Lung (tissue), 12 donors: Measurements from ENCODE around the gene ZKSCAN8. TPM values are rescaled to one million over a fixed set of nuclear protein-coding genes. Genes with fewer than 3 reads are reported as not detected.

Experiments
- ATAC-seq: fragments of 200-7000 bp; cut with Tn5 transposase; one replicate; pipeline ENCODE4 v1.9.1; 2020; ENCODE audit warnings: moderate number of reproducible peaks; ENCODE audit not compliant: insufficient read depth, low FRiP score
- DNase-seq, 3 donors: peaks; one replicate each; pipeline ENCODE4 v3.0.0-alpha.2; 2013 to 2017
- H3K27ac ChIP-seq, 2 donors: one replicate each; pipeline ENCODE4 v1.5.1; 2013; ENCODE audit warnings: mild to moderate bottlenecking in 2 of 2, moderate library complexity in 2 of 2, control low read depth in 1 of 2, inconsistent platforms in 1 of 2, low read depth in 1 of 2, low read length in 1 of 2
- H3K27me3 ChIP-seq, 3 donors: one replicate each; pipeline ENCODE4 v1.5.1; 2013; ENCODE audit warnings: low read length in 2 of 3; ENCODE audit not compliant: control insufficient read depth in 3 of 3, insufficient read depth in 3 of 3
- H3K36me3 ChIP-seq, 4 donors: one replicate each; pipeline ENCODE4 v1.5.1; 2013; ENCODE audit warnings: low read length in 4 of 4, mild to moderate bottlenecking in 1 of 4, moderate library complexity in 1 of 4; ENCODE audit not compliant: control insufficient read depth in 4 of 4, insufficient read depth in 4 of 4
- H3K4me1 ChIP-seq, 5 donors: one replicate each; pipeline ENCODE4 v1.5.1; 2013; ENCODE audit warnings: low read length in 5 of 5, mild to moderate bottlenecking in 2 of 5, moderate library complexity in 1 of 5; ENCODE audit not compliant: control insufficient read depth in 5 of 5, insufficient read depth in 5 of 5
- H3K4me3 ChIP-seq: one replicate; pipeline ENCODE4 v1.5.1; 2013; ENCODE audit warnings: mild to moderate bottlenecking, control low read depth, moderate library complexity
- H3K9ac ChIP-seq, 2 donors: one replicate each; pipeline ENCODE4 v1.5.1; 2013; ENCODE audit warnings: low read length in 2 of 2, control low read depth in 1 of 2; ENCODE audit not compliant: insufficient read depth in 1 of 2
- H3K9me3 ChIP-seq, 4 donors: one replicate each; pipeline ENCODE4 v1.5.1; 2013; ENCODE audit warnings: low read length in 3 of 4, mild to moderate bottlenecking in 1 of 4, moderate library complexity in 1 of 4; ENCODE audit not compliant: control insufficient read depth in 4 of 4, insufficient read depth in 3 of 4
- CTCF ChIP-seq: IDR thresholded peaks from 2 replicates; pipeline ENCODE4 v1.5.1; 2012; ENCODE audit warnings: mild to moderate bottlenecking; ENCODE audit errors: control extremely low read depth, extremely low read depth
- WGBS, 2 donors: extraction: QIAGEN DNeasy Blood & Tissue Kit; methylation state at CpG; one replicate each; pipeline ENCODE4 v1.1.7; 2013; 5-methylcytosine and 5-hydroxymethylcytosine counted together
- polyA plus RNA-seq, 2 donors: library from polyadenylated mRNA; stranded (reverse); fragments of 200-250 nt; gene quantifications; one replicate each; pipeline ENCODE4 v1.2.1, GENCODE V29; 2013
- total RNA-seq, 2 donors: library from RNA; depleted of rRNA in 1 of 2; stranded (reverse); fragments of >200 nt in 1 of 2; gene quantifications; one replicate each; pipeline ENCODE4 v1.2.1, GENCODE V29; 2014 to 2021
- donor health status: control.
- donor health status: control.
- donor health status: Bipolar disorder and iron deficiency.
- donor health status: healthy.
- donor health status: DM: yes; HTN: yes; CAD: no.

The ZKSCAN8 gene
- total and polyA plus RNA-seq, 4 donors: 3.8 to 40.5 (median 8.8) TPM

DNA sequence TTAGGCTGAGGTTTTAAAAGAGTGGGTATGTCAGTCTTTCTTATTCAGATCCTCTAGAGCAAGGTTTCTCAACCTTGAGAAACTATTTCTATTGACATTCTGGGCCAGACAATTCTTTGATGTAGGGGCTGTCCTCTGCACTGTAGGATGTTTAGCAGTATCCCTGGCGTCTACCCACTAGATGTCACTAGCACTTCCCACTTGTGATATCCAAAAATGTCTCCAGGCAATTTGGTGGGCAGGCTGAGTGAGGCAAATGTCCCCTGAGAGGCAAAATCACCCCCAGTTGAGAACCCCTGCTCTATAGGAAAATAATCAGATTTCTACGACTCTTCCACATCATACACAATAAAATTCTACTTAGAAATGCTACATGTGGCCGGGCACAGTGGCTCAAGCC is 7.7 kb upstream of the ZKSCAN8 start:
- no peak for ATAC-seq
- peak; percentile 26 to 55 (median 51) for DNase-seq
- peaks cover 0 to 20% (median 9%) of the 10 kb centered on the region in 5 donors for H3K4me1 ChIP-seq
- H3K9me3 ChIP-seq: no peaks in the 10 kb centered on the region
- no peak for TF ChIP-seq CTCF
- no peak overlapping the region for H3K27ac ChIP-seq
- H3K36me3 ChIP-seq: peaks cover 0 to 8% (median 4%) of the 10 kb centered on the region in 4 donors
- WGBS, 2 donors: 57 to 60% methylated on average over 3 of the region's 3 CpGs
- no peaks in the 10 kb centered on the region for H3K27me3 ChIP-seq
- no peak overlapping the region for H3K4me3 ChIP-seq
- no peak overlapping the region for H3K9ac ChIP-seq

DNA sequence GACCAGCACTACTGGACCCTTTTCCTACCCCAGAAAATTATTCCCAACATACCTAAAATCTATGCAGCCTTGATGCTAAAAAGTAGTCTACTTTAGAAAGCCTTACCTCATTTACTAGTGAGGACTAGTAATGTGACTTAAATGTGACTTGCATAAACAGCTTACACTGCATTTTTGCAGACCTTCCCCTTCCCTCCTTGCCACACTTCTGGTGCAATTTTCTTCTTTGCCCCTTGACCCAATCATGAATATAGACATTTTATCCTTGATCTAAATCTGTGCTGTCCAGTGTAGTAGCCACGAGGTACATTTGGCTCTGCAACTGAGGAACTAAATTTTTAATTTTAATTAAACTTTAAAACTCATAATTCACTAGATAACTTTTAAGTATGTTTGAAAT is 7.0 kb upstream of the ZKSCAN8 start:
- no peaks in the 10 kb centered on the region for H3K27me3 ChIP-seq
- 50 to 59% methylated on average over 1 of the region's 1 CpG for WGBS, 2 donors
- no peak overlapping the region for H3K4me3 ChIP-seq
- no peak overlapping the region for H3K9ac ChIP-seq
- H3K4me1 ChIP-seq: peaks cover 0 to 20% (median 9%) of the 10 kb centered on the region in 5 donors
- H3K27ac ChIP-seq: no peak overlapping the region
- no peaks in the 10 kb centered on the region for H3K9me3 ChIP-seq
- DNase-seq: no peak
- no peak for TF ChIP-seq CTCF
- ATAC-seq: no peak
- peaks cover 0 to 4% (median 2%) of the 10 kb centered on the region in 4 donors for H3K36me3 ChIP-seq

DNA sequence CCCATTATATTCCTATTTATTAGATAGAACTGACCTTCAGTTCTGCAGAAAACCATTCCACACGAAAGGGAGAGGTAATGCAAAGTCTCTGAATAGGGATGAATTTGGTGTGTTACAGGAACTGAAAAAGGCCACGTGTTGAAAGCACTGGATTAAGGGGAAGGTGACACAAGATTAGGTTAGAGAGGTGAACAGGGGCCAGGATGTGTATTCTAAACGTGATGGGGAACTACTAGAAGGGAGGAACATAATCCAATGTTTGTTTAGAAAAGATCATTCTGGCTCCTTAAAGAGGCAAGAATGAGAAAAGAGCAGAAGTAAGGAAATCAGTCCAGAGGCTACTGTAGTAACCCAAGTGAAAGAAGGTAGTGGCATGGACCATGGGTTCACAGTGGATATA is 6.3 kb upstream of the ZKSCAN8 start:
- peaks cover 0 to 20% (median 9%) of the 10 kb centered on the region in 5 donors for H3K4me1 ChIP-seq
- DNase-seq (peak in 1 of 3 donors; percentile 11), ATAC-seq (no peak)
- peak overlapping the region in 1 of 2 donors; percentile 99 for H3K9ac ChIP-seq
- no peaks in the 10 kb centered on the region for H3K27me3 ChIP-seq
- H3K36me3 ChIP-seq: peaks cover 0 to 4% (median 2%) of the 10 kb centered on the region in 4 donors
- no peak for TF ChIP-seq CTCF
- no peaks in the 10 kb centered on the region for H3K9me3 ChIP-seq
- no peak overlapping the region for H3K4me3 ChIP-seq
- 19 to 24% methylated on average over 3 of the region's 3 CpGs for WGBS, 2 donors
- H3K27ac ChIP-seq: no peak overlapping the region
